Measurements from ENCODE around the gene NR2F1. TPM values are rescaled to one million over a fixed set of nuclear protein-coding genes. Genes with fewer than 3 reads are reported as not detected.

The NR2F1 gene
- total and polyA plus RNA-seq, 10 donors = 2.0 to 28.8 (median 11.7) TPM

DNA sequence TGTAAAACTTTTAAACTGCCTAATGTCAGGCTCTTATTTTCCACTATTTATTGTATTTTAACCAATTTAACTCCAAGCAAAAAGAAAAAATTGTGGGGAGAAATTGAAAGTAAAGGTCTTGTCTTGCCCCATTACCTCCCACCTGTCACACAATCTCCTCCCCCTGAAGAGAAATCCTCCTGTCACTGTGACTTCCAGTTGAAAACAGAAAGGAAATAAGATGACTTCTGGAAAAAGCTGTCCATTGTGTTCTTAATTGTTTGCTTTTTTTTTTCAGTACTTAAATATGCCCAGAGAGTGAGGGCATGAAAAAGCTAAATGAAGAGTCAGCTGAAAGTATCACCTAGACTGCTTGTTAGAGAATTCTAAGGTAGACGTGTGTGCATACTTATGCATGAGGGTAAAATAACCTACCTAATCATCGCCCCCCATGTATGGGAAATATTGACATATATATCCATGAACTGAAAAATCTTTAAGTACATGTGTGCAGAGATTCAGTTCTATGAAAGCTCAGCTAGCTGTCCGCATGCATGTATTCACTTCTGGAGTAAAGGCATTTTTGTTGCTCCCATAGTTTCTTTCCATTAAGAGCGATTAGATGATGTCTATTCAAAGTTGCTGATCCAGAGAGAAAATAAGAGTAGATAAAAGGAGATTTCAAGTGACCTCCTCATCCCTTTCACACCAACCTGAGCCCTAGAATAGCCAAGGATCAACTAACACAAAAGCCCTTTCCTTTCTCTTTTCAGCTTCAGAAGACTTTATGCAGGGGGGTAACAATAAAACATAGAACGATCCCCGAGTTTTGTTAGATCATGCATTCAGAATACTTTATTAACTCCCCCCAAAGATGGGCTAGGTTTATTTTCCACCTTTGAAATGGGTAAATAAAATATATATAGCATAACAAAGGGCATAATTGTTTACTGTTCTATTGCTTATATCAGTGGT lies 7.3 kb upstream of the NR2F1 start:
- H3K36me3 ChIP-seq = no peaks in the 10 kb centered on the region
- no peak overlapping the region for H3K4me3 ChIP-seq
- DNase-seq = no peak
- peaks cover 0 to 5% (median 0%) of the 10 kb centered on the region in 8 donors for H3K9me3 ChIP-seq
- H3K27ac ChIP-seq = peak overlapping the region in 1 of 8 donors; percentile 16
- peaks cover 22 to 59% (median 46%) of the 10 kb centered on the region in 6 donors for H3K4me1 ChIP-seq
- no peak for TF ChIP-seq POLR2A (IDR thresholded peaks at IDR 0.05)
- TF ChIP-seq, protein P1, sequence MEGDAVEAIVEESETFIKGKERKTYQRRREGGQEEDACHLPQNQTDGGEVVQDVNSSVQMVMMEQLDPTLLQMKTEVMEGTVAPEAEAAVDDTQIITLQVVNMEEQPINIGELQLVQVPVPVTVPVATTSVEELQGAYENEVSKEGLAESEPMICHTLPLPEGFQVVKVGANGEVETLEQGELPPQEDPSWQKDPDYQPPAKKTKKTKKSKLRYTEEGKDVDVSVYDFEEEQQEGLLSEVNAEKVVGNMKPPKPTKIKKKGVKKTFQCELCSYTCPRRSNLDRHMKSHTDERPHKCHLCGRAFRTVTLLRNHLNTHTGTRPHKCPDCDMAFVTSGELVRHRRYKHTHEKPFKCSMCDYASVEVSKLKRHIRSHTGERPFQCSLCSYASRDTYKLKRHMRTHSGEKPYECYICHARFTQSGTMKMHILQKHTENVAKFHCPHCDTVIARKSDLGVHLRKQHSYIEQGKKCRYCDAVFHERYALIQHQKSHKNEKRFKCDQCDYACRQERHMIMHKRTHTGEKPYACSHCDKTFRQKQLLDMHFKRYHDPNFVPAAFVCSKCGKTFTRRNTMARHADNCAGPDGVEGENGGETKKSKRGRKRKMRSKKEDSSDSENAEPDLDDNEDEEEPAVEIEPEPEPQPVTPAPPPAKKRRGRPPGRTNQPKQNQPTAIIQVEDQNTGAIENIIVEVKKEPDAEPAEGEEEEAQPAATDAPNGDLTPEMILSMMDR (IDR thresholded peaks at IDR 0.05 in 8 of 11, conservative IDR thresholded peaks at IDR 0.05 in 3 of 11) = no peak
- no peak for TF ChIP-seq POLR2AphosphoS5 (IDR thresholded peaks at IDR 0.05)
- peaks cover 10 to 100% (median 72%) of the 10 kb centered on the region in 7 donors for H3K27me3 ChIP-seq (replicated peaks in 1 of 7)
- 35 to 55% (median 36%) methylated on average over 6 of the region's 6 CpGs for WGBS, 5 donors
- intact Hi-C loops (cut with DNase I; ENCODE audit: low total_unique reads) = no loop called here

DNA sequence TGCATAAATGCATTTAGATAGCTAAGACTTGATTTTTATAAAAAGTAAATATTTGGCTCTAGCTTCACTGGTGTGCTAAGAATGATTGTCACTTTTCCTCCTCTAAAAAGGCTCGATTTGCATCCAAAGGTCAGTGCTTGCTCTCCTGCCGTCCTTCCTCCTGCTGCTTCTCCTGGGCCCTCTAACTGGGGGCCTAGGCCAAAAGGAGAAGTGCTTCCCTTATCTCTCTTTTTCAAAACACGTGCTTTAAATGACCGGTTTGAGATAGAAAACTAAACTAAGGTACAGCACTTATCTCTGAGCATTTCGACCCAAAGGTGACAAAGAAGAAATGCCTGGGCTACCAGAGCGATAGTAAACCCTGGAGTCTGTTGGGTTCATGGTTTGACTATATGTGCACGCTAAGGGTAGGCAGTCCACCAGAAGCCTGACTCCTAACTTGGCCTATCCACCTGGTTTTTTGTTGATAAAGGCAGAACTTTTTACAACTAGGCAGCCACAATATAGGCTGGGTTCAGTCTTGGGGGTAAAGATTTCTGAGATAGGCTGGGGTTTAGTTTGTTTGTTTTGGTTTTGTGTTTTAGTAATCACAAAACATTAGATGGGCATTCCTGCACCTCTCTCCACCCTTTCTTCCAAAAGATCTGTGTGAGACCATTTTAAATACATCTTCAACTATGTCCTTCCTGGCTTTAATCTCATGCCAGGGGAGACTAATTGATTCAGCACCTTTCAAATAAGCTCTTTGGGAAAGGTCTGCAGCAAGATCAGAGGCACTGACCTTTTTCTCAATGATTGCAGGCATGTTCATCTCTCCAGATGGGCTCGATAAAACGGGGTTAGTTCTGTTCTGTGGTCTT lies 5.8 kb upstream of the NR2F1 start:
- Histone ChIP-seq H3K27ac (no peak overlapping the region), H3K36me3 (no peaks in the 10 kb centered on the region), H3K9me3 (no peaks in the 10 kb centered on the region), H3K4me1 (peaks cover 21 to 56% (median 41%) of the 10 kb centered on the region in 6 donors), H3K27me3 (replicated peaks in 1 of 7) (peaks cover 10 to 97% (median 67%) of the 10 kb centered on the region in 7 donors), H3K4me3 (no peak overlapping the region)
- no peak for DNase-seq
- WGBS, 5 donors = 26 to 47% (median 34%) methylated on average over 9 of the region's 9 CpGs
- intact Hi-C loops (cut with DNase I; ENCODE audit: low total_unique reads) = no loop called here
- TF ChIP-seq POLR2A (IDR thresholded peaks at IDR 0.05) (no peak), POLR2AphosphoS5 (IDR thresholded peaks at IDR 0.05) (no peak)
- TF ChIP-seq, protein P1 (IDR thresholded peaks at IDR 0.05 in 8 of 11, conservative IDR thresholded peaks at IDR 0.05 in 3 of 11) = no peak

DNA sequence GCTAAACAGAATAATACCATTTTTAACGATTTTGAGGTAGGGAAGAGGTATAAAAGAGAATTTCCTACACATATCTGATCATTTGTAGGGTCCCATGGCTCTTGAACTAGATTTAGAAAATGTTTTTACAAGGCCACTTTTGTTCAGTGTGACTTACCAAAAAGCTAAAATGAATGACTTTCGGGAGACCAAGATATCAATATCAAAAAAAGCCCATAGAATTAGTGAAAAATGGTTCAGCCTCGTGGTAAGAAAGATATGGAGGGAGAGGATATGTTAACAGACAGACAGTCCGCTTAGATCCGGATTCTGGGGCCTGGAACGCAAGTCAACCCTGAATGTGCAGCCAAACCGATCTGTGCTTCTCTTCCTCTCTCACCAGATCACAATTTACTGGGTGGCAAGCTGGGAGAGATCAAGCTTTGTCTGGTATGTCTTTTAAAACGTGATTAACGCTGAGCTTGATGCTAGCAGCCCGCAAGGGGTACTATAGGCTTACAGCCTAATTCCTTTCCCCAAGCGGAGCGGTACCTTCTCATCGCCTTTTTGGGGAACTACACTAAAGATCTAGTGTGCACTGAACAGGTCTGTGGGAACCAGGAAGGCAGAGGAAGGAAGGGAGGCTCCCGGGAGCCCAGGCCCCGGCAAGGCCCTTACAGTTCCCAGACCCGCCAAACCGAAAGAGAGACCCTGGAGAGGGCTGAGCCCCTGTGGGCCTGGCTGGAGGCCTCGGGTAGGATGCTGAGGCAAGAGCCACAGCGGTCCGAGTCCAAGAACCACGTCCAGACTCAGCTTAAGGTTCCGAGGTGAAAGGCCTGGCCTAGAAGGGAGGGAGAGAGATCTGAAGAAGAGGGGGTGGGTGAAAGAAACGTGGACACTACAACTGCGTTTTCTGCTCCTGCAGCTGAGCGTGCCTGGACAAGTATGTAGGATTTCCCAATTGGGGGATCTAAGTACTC lies 4.9 kb upstream of the NR2F1 start:
- Histone ChIP-seq H3K9me3 (no peaks in the 10 kb centered on the region), H3K4me1 (peaks cover 18 to 56% (median 39%) of the 10 kb centered on the region in 6 donors), H3K4me3 (peak overlapping the region in 4 of 8 donors; percentile 52 to 72 (median 58)), H3K27me3 (replicated peaks in 1 of 7) (peaks cover 10 to 97% (median 67%) of the 10 kb centered on the region in 7 donors), H3K36me3 (no peaks in the 10 kb centered on the region), H3K27ac (peak overlapping the region in 5 of 8 donors; percentile 76 to 86 (median 82))
- 37 to 47% (median 39%) methylated on average over 25 of the region's 25 CpGs for WGBS, 5 donors
- intact Hi-C loops (cut with DNase I; ENCODE audit: low total_unique reads) = no loop called here
- DNase-seq = no peak
- TF ChIP-seq POLR2A (IDR thresholded peaks at IDR 0.05) (no peak), POLR2AphosphoS5 (IDR thresholded peaks at IDR 0.05) (no peak)
- TF ChIP-seq, protein P1 (IDR thresholded peaks at IDR 0.05 in 8 of 11, conservative IDR thresholded peaks at IDR 0.05 in 3 of 11) = no peak
